Measurements from ENCODE around the gene OR2AE1. TPM values are rescaled to one million over a fixed set of nuclear protein-coding genes. Genes with fewer than 3 reads are reported as not detected.

The OR2AE1 gene
- total RNA-seq, 1 experiment from 2014 or later, result not detected

Other genes starting within 250 kb of the OR2AE1 start
- 0.37 and 1.8 TPM in 2 replicates for gene CYP3A5, start 197.0 kb downstream of the OR2AE1 start, total RNA-seq (2014; rRNA removed; shearing (Covaris generic))
- gene CYP3A7, start 141.8 kb downstream of the OR2AE1 start, total RNA-seq (2014; rRNA removed; shearing (Covaris generic)), result not detected in 2 replicates
- gene CYP3A4, start 92.8 kb downstream of the OR2AE1 start, total RNA-seq (2014; rRNA removed; shearing (Covaris generic)), result not detected in 2 replicates
- gene CYP3A43, start 49.0 kb downstream of the OR2AE1 start, total RNA-seq (2014; rRNA removed; shearing (Covaris generic)), result not detected in 2 replicates
- gene TRIM4, start 42.5 kb upstream of the OR2AE1 start, total RNA-seq (2014; rRNA removed; shearing (Covaris generic)), result 11.4 and 13.9 TPM in 2 replicates
- gene GJC3, start 52.6 kb upstream of the OR2AE1 start, total RNA-seq (2014; rRNA removed; shearing (Covaris generic)), result not detected in 2 replicates
- not detected in 2 replicates for gene AZGP1, start 99.0 kb upstream of the OR2AE1 start, total RNA-seq (2014; rRNA removed; shearing (Covaris generic))
- 11.5 and 19.4 TPM in 2 replicates for gene ZKSCAN1, start 138.6 kb upstream of the OR2AE1 start, total RNA-seq (2014; rRNA removed; shearing (Covaris generic))
- gene ZSCAN21, start 172.7 kb upstream of the OR2AE1 start, total RNA-seq (2014; rRNA removed; shearing (Covaris generic)), result 13.9 and 20.7 TPM in 2 replicates
- 27.4 and 36.9 TPM in 2 replicates for gene ZNF3, start 204.7 kb upstream of the OR2AE1 start, total RNA-seq (2014; rRNA removed; shearing (Covaris generic))
- gene COPS6, start 211.9 kb upstream of the OR2AE1 start, total RNA-seq (2014; rRNA removed; shearing (Covaris generic)), result 56.4 and 111 TPM in 2 replicates
- gene MCM7, start 224.4 kb upstream of the OR2AE1 start, total RNA-seq (2014; rRNA removed; shearing (Covaris generic)), result 200 and 254 TPM in 2 replicates
- gene AP4M1, start 224.6 kb upstream of the OR2AE1 start, total RNA-seq (2014; rRNA removed; shearing (Covaris generic)), result 11.1 and 17.5 TPM in 2 replicates
- 20.5 and 35.3 TPM in 2 replicates for gene TAF6, start 242.3 kb upstream of the OR2AE1 start, total RNA-seq (2014; rRNA removed; shearing (Covaris generic))
- gene CNPY4, start 242.6 kb upstream of the OR2AE1 start, total RNA-seq (2014; rRNA removed; shearing (Covaris generic)), result 22.5 and 24.6 TPM in 2 replicates
- 2.4 and 3.3 TPM in 2 replicates for gene MBLAC1, start 249.9 kb upstream of the OR2AE1 start, total RNA-seq (2014; rRNA removed; shearing (Covaris generic))